Endothelial cell (in vitro differentiated cells): Measurements from ENCODE around the gene SH3BGRL2. TPM values are rescaled to one million over a fixed set of nuclear protein-coding genes. Genes with fewer than 3 reads are reported as not detected.

Source experiments
- DNase-seq: peaks from one replicate; pipeline ENCODE4 v3.0.0; 2021; ENCODE audit warnings: low spot score
- H3K27ac Mint-ChIP-seq: one replicate; pipeline ENCODE4 v1.8.0; 2021; ENCODE audit warnings: mixed read lengths, inconsistent platforms; ENCODE audit not compliant: unreplicated experiment
- H3K27me3 Mint-ChIP-seq: one replicate; pipeline ENCODE4 v1.8.0; 2021; ENCODE audit warnings: mild to moderate bottlenecking, moderate library complexity, mixed read lengths, inconsistent platforms; ENCODE audit not compliant: unreplicated experiment
- H3K36me3 Mint-ChIP-seq: one replicate; pipeline ENCODE4 v1.8.0; 2021; ENCODE audit warnings: mild to moderate bottlenecking, low read depth, mixed read lengths, inconsistent platforms; ENCODE audit not compliant: unreplicated experiment
- H3K4me1 Mint-ChIP-seq: one replicate; pipeline ENCODE4 v1.8.0; 2021; ENCODE audit warnings: mild to moderate bottlenecking, mixed read lengths, inconsistent platforms; ENCODE audit not compliant: unreplicated experiment
- H3K4me3 Mint-ChIP-seq: one replicate; pipeline ENCODE4 v1.8.0; 2021; ENCODE audit warnings: mild to moderate bottlenecking, mixed read lengths, inconsistent platforms; ENCODE audit not compliant: unreplicated experiment
- H3K9me3 Mint-ChIP-seq: one replicate; pipeline ENCODE4 v1.8.0; 2021; ENCODE audit warnings: mixed read lengths, inconsistent platforms; ENCODE audit not compliant: unreplicated experiment
- CTCF ChIP-seq: fragments of 200-600 bp; sonication (generic); IDR thresholded peaks from one replicate; pipeline ENCODE4 v1.5.0; 2021; ENCODE audit warnings: antibody characterized with exemption; ENCODE audit not compliant: unreplicated experiment
- total RNA-seq: library from RNA; stranded (reverse); fragmentation: NEBNext Ultra II Directional; extraction: Animal tissue kit (Norgen Biotek cat#: 25700); gene quantifications from one replicate; pipeline ENCODE4 v1.2.1, GENCODE V29; 2021; ENCODE audit not compliant: unreplicated experiment

The SH3BGRL2 gene
- total RNA-seq, 1 donor from 2014 or later = 7.0 TPM

GRCh38 chr6:79628466-79629288 is 2.5 kb upstream of the SH3BGRL2 start:
- H3K9me3 Mint-ChIP-seq = no peaks in the 10 kb centered on the region
- no peak overlapping the region for H3K4me3 Mint-ChIP-seq
- peaks cover 9% of the 10 kb centered on the region for H3K4me1 Mint-ChIP-seq
- no peaks in the 10 kb centered on the region for H3K36me3 Mint-ChIP-seq
- no peak for TF ChIP-seq CTCF
- no peak for DNase-seq
- H3K27me3 Mint-ChIP-seq = peaks cover 6% of the 10 kb centered on the region
- H3K27ac Mint-ChIP-seq = no peak overlapping the region

GRCh38 chr6:79630380-79630882 is 698 bp upstream of the SH3BGRL2 start:
- Mint-ChIP-seq H3K27me3 (peaks cover 6% of the 10 kb centered on the region), H3K4me3 (peak overlapping the region; percentile 95), H3K27ac (no peak overlapping the region), H3K9me3 (no peaks in the 10 kb centered on the region), H3K36me3 (no peaks in the 10 kb centered on the region), H3K4me1 (peaks cover 9% of the 10 kb centered on the region)
- DNase-seq = no peak
- no peak for TF ChIP-seq CTCF

GRCh38 chr6:79631693-79632172 is 604 bp downstream of the SH3BGRL2 start:
- Mint-ChIP-seq H3K4me1 (peaks cover 9% of the 10 kb centered on the region), H3K27ac (peak overlapping the region; percentile 40), H3K36me3 (no peaks in the 10 kb centered on the region), H3K9me3 (no peaks in the 10 kb centered on the region), H3K27me3 (peaks cover 7% of the 10 kb centered on the region), H3K4me3 (peak overlapping the region; percentile 95)
- no peak for DNase-seq
- no peak for TF ChIP-seq CTCF

GRCh38 chr6:79632580-79632979 is 1.5 kb downstream of the SH3BGRL2 start:
- Mint-ChIP-seq H3K27me3 (peaks cover 7% of the 10 kb centered on the region), H3K27ac (no peak overlapping the region), H3K9me3 (no peaks in the 10 kb centered on the region), H3K4me1 (peaks cover 9% of the 10 kb centered on the region), H3K4me3 (no peak overlapping the region), H3K36me3 (no peaks in the 10 kb centered on the region)
- no peak for TF ChIP-seq CTCF
- no peak for DNase-seq

GRCh38 chr6:79634491-79635231 is 3.5 kb downstream of the SH3BGRL2 start:
- H3K4me1 Mint-ChIP-seq = peaks cover 9% of the 10 kb centered on the region
- H3K27me3 Mint-ChIP-seq = peaks cover 5% of the 10 kb centered on the region
- no peak overlapping the region for H3K27ac Mint-ChIP-seq
- no peak overlapping the region for H3K4me3 Mint-ChIP-seq
- TF ChIP-seq CTCF = no peak
- H3K9me3 Mint-ChIP-seq = no peaks in the 10 kb centered on the region
- DNase-seq = no peak
- H3K36me3 Mint-ChIP-seq = no peaks in the 10 kb centered on the region
